ENCODE measurements around the gene CNTNAP2. TPM values are rescaled to one million over a fixed set of nuclear protein-coding genes. Genes with fewer than 3 reads are reported as not detected.
A peak's percentile ranks its signal among the peaks of the same experiment; 100 is the strongest.

CNTNAP2 gene
- total and polyA plus RNA-seq, 2 of the 8 experiments (the other 6 are each of a cell fraction or from before 2014, with no cell fraction given), result 27.9 to 71.0 TPM

GRCh38 chr7:147771344-147771743 lies 1654.7 kb downstream of the CNTNAP2 start:
- no peak overlapping the region for H3K4me3 ChIP-seq (ENCODE audit: extremely low read depth in 1 of 4, insufficient read depth in 2 of 4, low read depth in 3 of 4, low read length in 4 of 4)
- no peak overlapping the region for H4K5ac ChIP-seq (ENCODE audit: insufficient read length, low read depth, low read length)
- no peak overlapping the region for H2BK15ac ChIP-seq (ENCODE audit: low read length)
- H3K27ac ChIP-seq (ENCODE audit: low read depth, low read length), result no peak overlapping the region
- no peaks in the 10 kb centered on the region for H4K20me1 ChIP-seq (replicated peaks in 1 of 2; ENCODE audit: control insufficient read depth in 1 of 2, insufficient read depth in 2 of 2, low read length in 2 of 2)
- no peaks in the 10 kb centered on the region for H3K9me3 ChIP-seq (ENCODE audit: insufficient read depth in 2 of 2, low read depth in 1 of 2, low read length in 1 of 2)
- no peak overlapping the region for H2BK120ac ChIP-seq (replicated peaks; ENCODE audit: low read depth, low read length)
- no peak overlapping the region for H2AK5ac ChIP-seq (ENCODE audit: low read depth, low read length)
- H2BK5ac ChIP-seq (ENCODE audit: low read depth, low read length), result no peak overlapping the region
- no peaks in the 10 kb centered on the region for H3K36me3 ChIP-seq (ENCODE audit: control insufficient read depth in 2 of 4, insufficient read depth in 4 of 4, low read length in 3 of 4)
- H3K79me1 ChIP-seq (ENCODE audit: low read depth, low read length), result no peaks in the 10 kb centered on the region
- ChIA-PET POLR2A (ENCODE audit: partially characterized antibody) (no interaction called here), CTCF (ENCODE audit: partially characterized antibody) (no interaction called here)
- peak overlapping the region; percentile 58; the same call in 1 of the 2 replicates for H2AFZ ChIP-seq (ENCODE audit: low read length)
- no peaks in the 10 kb centered on the region for H3K79me2 ChIP-seq (ENCODE audit: control insufficient read depth in 1 of 2, insufficient read depth in 2 of 2, low read length in 2 of 2)
- no peak overlapping the region for H3K9ac ChIP-seq (replicated peaks in 1 of 4; ENCODE audit: extremely low read depth in 1 of 4, low read depth in 3 of 4, low read length in 3 of 4)
- DNase-seq (ENCODE audit: low read depth in 1 of 2, low spot score in 2 of 2) (no peak), FAIRE-seq (no peak)
- no peak overlapping the region for H3K4ac ChIP-seq (replicated peaks; ENCODE audit: insufficient read length, low read depth, low read length)
- no peak overlapping the region for H2BK20ac ChIP-seq (ENCODE audit: low read length)
- WGBS, 2 experiments (ENCODE audit: extremely low coverage in 1 of 2, insufficient coverage in 1 of 2, insufficient read length in 1 of 2, insufficient replicate concordance in 2 of 2, low coverage in 1 of 2, low lambda C conversion rate in 2 of 2, missing lambda C conversion rate in 1 of 2), result 83% methylated on average over 3 of the region's 3 CpGs; no CpG with 5 or more reads in 1 of the 2 experiments
- H4K91ac ChIP-seq (replicated peaks; ENCODE audit: insufficient read length, low read length), result no peak overlapping the region
- no peak overlapping the region for H3K23ac ChIP-seq (ENCODE audit: insufficient read length)
- H3K18ac ChIP-seq (ENCODE audit: extremely low read depth, low read length), result no peak overlapping the region
- no peak overlapping the region for H3K56ac ChIP-seq (replicated peaks; ENCODE audit: insufficient read length, low read depth, low read length)
- no peak overlapping the region for H3K14ac ChIP-seq (ENCODE audit: insufficient read length)
- no peak overlapping the region for H4K8ac ChIP-seq (ENCODE audit: extremely low read depth, insufficient read depth, low read length)
- no peak overlapping the region for H2BK12ac ChIP-seq (ENCODE audit: low read depth, low read length)
- no peak overlapping the region for H3K4me2 ChIP-seq (ENCODE audit: insufficient read depth in 1 of 2, low read depth in 2 of 2, low read length in 2 of 2)
- TF ChIP-seq EGR1 (IDR thresholded peaks at IDR 0.05; ENCODE audit: borderline replicate concordance, low read depth, low read length) (no peak), TCF12 (IDR thresholded peaks at IDR 0.05; ENCODE audit: low read depth, low read length) (no peak), SUZ12 (IDR thresholded peaks at IDR 0.05; ENCODE audit: low read length) (no peak), RAD21 (IDR thresholded peaks at IDR 0.05 in 1 of 2, conservative IDR thresholded peaks at IDR 0.05 in 1 of 2; ENCODE audit: low read depth in 2 of 2, low read length in 2 of 2) (no peak), KDM1A (IDR thresholded peaks at IDR 0.05; ENCODE audit: borderline replicate concordance, low read length) (no peak), BACH1 (IDR thresholded peaks at IDR 0.05; ENCODE audit: low read length) (no peak), ZNF274 (IDR thresholded peaks at IDR 0.05; ENCODE audit: borderline replicate concordance, extremely low read depth, low read length) (no peak), POU5F1 (IDR thresholded peaks at IDR 0.05; ENCODE audit: low read depth, low read length) (no peak), HDAC2 (IDR thresholded peaks at IDR 0.05; ENCODE audit: borderline replicate concordance in 1 of 2, low read depth in 2 of 2, low read length in 2 of 2) (no peak), SIRT6 (IDR thresholded peaks at IDR 0.05; ENCODE audit: low read length) (no peak)
- no peaks in the 10 kb centered on the region for H3K4me1 ChIP-seq (replicated peaks in 1 of 4; ENCODE audit: control insufficient read depth in 3 of 4, insufficient read depth in 4 of 4, low read length in 3 of 4)
- no peaks in the 10 kb centered on the region for H3K23me2 ChIP-seq (ENCODE audit: low read depth, low read length)
- H3K27me3 ChIP-seq (replicated peaks in 1 of 4; ENCODE audit: control insufficient read depth in 3 of 4, extremely low read depth in 1 of 4, insufficient read depth in 3 of 4, low read length in 3 of 4), result no peaks in the 10 kb centered on the region
